Muscle of leg (tissue), 11 donors: ENCODE results near the gene PUS7L. TPM values are rescaled to one million over a fixed set of nuclear protein-coding genes. Genes with fewer than 3 reads are reported as not detected.

ENCODE experiments used
- DNase-seq: peaks from one replicate; pipeline ENCODE4 v3.0.0; 2013
- H3K27ac ChIP-seq: one replicate; pipeline ENCODE4 v1.5.1; 2013; ENCODE audit warnings: mild to moderate bottlenecking, low read length, control low read depth
- H3K27me3 ChIP-seq: one replicate; pipeline ENCODE4 v1.6.1; 2013; ENCODE audit warnings: low read length; ENCODE audit not compliant: control insufficient read depth, insufficient read depth
- H3K36me3 ChIP-seq: one replicate; pipeline ENCODE4 v1.6.1; 2013; ENCODE audit warnings: low read length; ENCODE audit not compliant: control insufficient read depth, insufficient read depth
- H3K4me1 ChIP-seq: one replicate; pipeline ENCODE4 v1.6.1; 2013; ENCODE audit warnings: low read length; ENCODE audit not compliant: control insufficient read depth, insufficient read depth
- H3K4me3 ChIP-seq: one replicate; pipeline ENCODE4 v1.5.1; 2013; ENCODE audit warnings: low read length, control low read depth
- H3K9me3 ChIP-seq: replicated peaks from 2 replicates; pipeline ENCODE4 v1.6.1; 2013; ENCODE audit warnings: low read depth, low read length; ENCODE audit not compliant: control insufficient read depth
- WGBS: methylation state at CpG from one replicate; pipeline ENCODE4 v1.1.5; 2013; ENCODE audit warnings: missing lambda C conversion rate; ENCODE audit not compliant: insufficient coverage; 5-methylcytosine and 5-hydroxymethylcytosine counted together
- polyA plus RNA-seq, 8 donors: library from polyadenylated mRNA; unstranded; fragments of 120-200 nt; gene quantifications; one replicate each; pipeline versions ENCODE4 v1.2.1 to v1.2.3, GENCODE V29; 2013; ENCODE audit warnings: inconsistent platforms in 1 of 8, low replicate concordance in 1 of 8; ENCODE audit not compliant: insufficient read length in 8 of 8, insufficient read depth in 1 of 8
- total RNA-seq: library from RNA; stranded (reverse); fragments of 120-200 nt; gene quantifications from one replicate; pipeline ENCODE4 v1.2.4, GENCODE V29; 2013

Gene PUS7L
- total and polyA plus RNA-seq, 9 donors: 4.3 to 15.5 (median 7.5) TPM

GRCh38 chr12:43675048-43675904 is 83.3 kb downstream of the PUS7L start:
- WGBS: 89% methylated on average over 3 of the region's 6 CpGs
- H3K27ac ChIP-seq: no peak overlapping the region
- no peak for DNase-seq
- H3K36me3 ChIP-seq: no peaks in the 10 kb centered on the region
- H3K4me1 ChIP-seq: no peaks in the 10 kb centered on the region
- H3K4me3 ChIP-seq: no peak overlapping the region
- H3K27me3 ChIP-seq: no peaks in the 10 kb centered on the region
- no peaks in the 10 kb centered on the region for H3K9me3 ChIP-seq

DNA sequence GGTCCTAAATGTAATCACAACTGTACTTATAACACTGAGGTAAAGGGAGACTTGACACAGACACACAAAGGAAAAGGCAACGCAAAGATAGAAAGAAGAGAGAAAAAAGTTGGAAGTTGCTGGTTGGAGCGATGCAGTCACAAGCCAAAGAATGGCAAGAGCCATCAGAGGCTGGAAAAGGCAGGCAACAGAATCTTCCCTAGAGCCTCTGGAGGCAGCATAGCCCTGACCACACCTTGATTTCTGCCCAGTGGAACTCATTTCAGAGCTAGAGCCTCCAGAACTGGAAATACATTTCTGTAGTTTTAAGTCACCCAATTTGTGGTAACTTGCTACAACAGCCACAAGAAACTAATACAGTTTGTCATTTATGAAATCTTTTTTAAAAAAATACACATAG is 89.2 kb downstream of the PUS7L start:
- 60% methylated on average over 1 of the region's 2 CpGs for WGBS
- no peak overlapping the region for H3K27ac ChIP-seq
- H3K4me1 ChIP-seq: no peaks in the 10 kb centered on the region
- no peaks in the 10 kb centered on the region for H3K36me3 ChIP-seq
- DNase-seq: no peak
- H3K27me3 ChIP-seq: no peaks in the 10 kb centered on the region
- H3K4me3 ChIP-seq: no peak overlapping the region
- H3K9me3 ChIP-seq: no peaks in the 10 kb centered on the region

Other genes with a start within 250 kb of the PUS7L start
- gene ADAMTS20, start 206.6 kb downstream of the PUS7L start, total RNA-seq: 0.09 TPM
- under 1 TPM in 7 of 8 donors, not detected in 1; 0.04 to 0.20 (median 0.09) TPM for gene ADAMTS20, start 206.6 kb downstream of the PUS7L start, polyA plus RNA-seq
- 8.1 TPM for gene IRAK4, start 161 bp upstream of the PUS7L start, total RNA-seq
- gene IRAK4, start 161 bp upstream of the PUS7L start, polyA plus RNA-seq: 1 to 10 TPM; 5.5 to 9.7 (median 7.2) TPM
- gene TWF1, start 47.5 kb upstream of the PUS7L start, total RNA-seq: 40.7 TPM
- gene TWF1, start 47.5 kb upstream of the PUS7L start, polyA plus RNA-seq: 10 to 100 TPM; 25.6 to 45.4 (median 31.7) TPM
- 13.0 TPM for gene TMEM117, start 77.3 kb upstream of the PUS7L start, total RNA-seq
- 10 to 100 TPM in 6 of 8 donors, 1 to 10 TPM in 2; 9.2 to 12.4 (median 10.7) TPM for gene TMEM117, start 77.3 kb upstream of the PUS7L start, polyA plus RNA-seq